Esophagus muscularis mucosa (tissue), 4 donors: ENCODE measurements around the gene WDR26. TPM values are rescaled to one million over a fixed set of nuclear protein-coding genes. Genes with fewer than 3 reads are reported as not detected.

ENCODE experiments used
- DNase-seq: peaks from one replicate; pipeline ENCODE4 v3.0.0-alpha.2; 2017; ENCODE audit errors: extremely low spot score
- H3K27ac ChIP-seq, 4 donors: fragments of 200-600 bp; sonication (generic); replicated peaks in 1 of 4; 1 replicate in 3 of 4; 2 replicates in 1 of 4; pipeline ENCODE4 v1.5.1; 2016 to 2019; ENCODE audit warnings: mild to moderate bottlenecking in 1 of 4
- H3K27me3 ChIP-seq, 4 donors: fragments of 200-600 bp; sonication (generic); one replicate each; pipeline versions ENCODE4 v1.5.1 to v1.6.0; 2016 to 2019
- H3K36me3 ChIP-seq, 4 donors: fragments of 200-600 bp; sonication (generic); one replicate each; pipeline ENCODE4 v1.5.1; 2016 to 2019
- H3K4me1 ChIP-seq, 4 donors: fragments of 200-600 bp; sonication (generic); one replicate each; pipeline ENCODE4 v1.5.1; 2016 to 2019
- H3K4me3 ChIP-seq, 4 donors: fragments of 200-600 bp; sonication (generic); 1 replicate in 2 of 4; 2 replicates in 2 of 4; pipeline ENCODE4 v1.5.1; 2016 to 2019; ENCODE audit warnings: mild to moderate bottlenecking in 4 of 4, moderate library complexity in 1 of 4
- H3K9me3 ChIP-seq, 4 donors: fragments of 200-600 bp; sonication (generic); 1 replicate in 3 of 4; 2 replicates in 1 of 4; pipeline ENCODE4 v1.5.1; 2016 to 2019
- EP300 ChIP-seq: sonication (generic); formaldehyde crosslinking; IDR thresholded peaks from one replicate; pipeline ENCODE4 v1.6.1; 2017; ENCODE audit warnings: antibody characterized with exemption
- POLR2A ChIP-seq: fragments of 450-650 bp; IDR thresholded peaks from one replicate; pipeline ENCODE4 v1.6.1; 2017; ENCODE audit warnings: antibody characterized with exemption, moderate library complexity, mild to moderate bottlenecking, low read depth
- POLR2AphosphoS5 ChIP-seq, 2 donors: sonication (generic); formaldehyde crosslinking; IDR thresholded peaks; one replicate each; pipeline ENCODE4 v1.6.1; 2017; ENCODE audit warnings: antibody characterized with exemption in 2 of 2
- WGBS: methylation state at CpG from one replicate; pipeline ENCODE4 v1.1.5; 2018; 5-methylcytosine and 5-hydroxymethylcytosine counted together
- intact Hi-C: fragments of 100-400 bp; cut with DNase I; formaldehyde crosslinking; loops from one replicate; pipeline ENCODE4 v1.15.1; 2023
- total RNA-seq, 4 donors: library from RNA; depleted of rRNA; stranded (reverse); fragments of >200 nt; gene quantifications; one replicate each; pipeline versions ENCODE4 v1.1.0 to v1.2.1, GENCODE V29; 2016
- TF ChIP-seq, protein P1 (sequence below), 3 experiments: fragments of 200-600 bp in 2 of 3; fragments of 450-650 bp in 1 of 3; sonication (generic) in 2 of 3; IDR thresholded peaks; one replicate each; pipeline ENCODE4 v1.5.1; 2017 to 2019; ENCODE audit warnings: antibody characterized with exemption in 3 of 3, mild to moderate bottlenecking in 2 of 3, moderate library complexity in 1 of 3

Gene WDR26
- total RNA-seq, 4 donors from 2014 or later = 74.9 to 84.7 (median 78.4) TPM

DNA sequence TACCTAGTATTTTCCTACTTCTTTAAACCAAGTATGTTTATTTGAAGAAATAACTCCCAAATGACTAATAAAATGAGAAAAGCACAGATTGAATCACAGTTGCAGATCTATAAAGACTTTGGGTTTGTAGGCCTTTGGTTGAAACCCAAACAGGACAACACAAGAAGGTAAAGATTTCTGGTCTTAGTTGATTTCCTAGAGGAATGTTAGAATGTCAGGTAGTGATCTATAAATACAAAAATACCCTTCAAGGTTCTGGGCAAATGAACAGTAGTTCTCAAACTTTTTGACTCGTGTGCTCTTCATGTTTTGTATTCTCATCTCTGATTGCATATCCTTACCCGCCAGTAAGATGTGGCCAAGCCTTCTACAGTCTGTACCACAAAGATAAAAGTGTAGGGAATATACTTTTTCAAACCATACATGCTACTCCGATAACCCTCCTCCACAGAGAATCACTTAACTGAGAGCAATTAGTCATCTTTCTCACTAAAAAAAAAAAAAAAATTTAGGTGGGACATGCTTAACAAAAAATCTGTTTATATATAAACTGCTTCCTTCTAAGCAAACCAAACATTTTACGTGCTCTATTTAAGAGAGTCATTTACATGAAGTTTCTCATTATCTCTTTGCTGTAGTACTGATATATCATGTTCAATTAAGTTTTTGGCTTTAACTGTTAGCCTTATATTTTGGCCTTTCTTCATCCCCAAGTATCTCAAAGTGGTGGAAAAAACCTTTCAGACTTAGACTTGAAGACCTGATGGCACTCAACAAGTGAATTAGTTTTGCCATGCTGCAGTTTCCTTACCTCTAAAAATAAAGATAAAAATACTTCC is 42.0 kb downstream of the WDR26 start:
- Histone ChIP-seq H3K4me3 (no peak overlapping the region), H3K27ac (no peak overlapping the region), H3K9me3 (no peaks in the 10 kb centered on the region), H3K27me3 (no peaks in the 10 kb centered on the region), H3K4me1 (no peaks in the 10 kb centered on the region), H3K36me3 (peaks cover 73 to 99% (median 90%) of the 10 kb centered on the region in 4 donors)
- TF ChIP-seq POLR2AphosphoS5 (IDR thresholded peaks at IDR 0.05) (no peak), EP300 (no peak), POLR2A (no peak)
- TF ChIP-seq, protein P1, sequence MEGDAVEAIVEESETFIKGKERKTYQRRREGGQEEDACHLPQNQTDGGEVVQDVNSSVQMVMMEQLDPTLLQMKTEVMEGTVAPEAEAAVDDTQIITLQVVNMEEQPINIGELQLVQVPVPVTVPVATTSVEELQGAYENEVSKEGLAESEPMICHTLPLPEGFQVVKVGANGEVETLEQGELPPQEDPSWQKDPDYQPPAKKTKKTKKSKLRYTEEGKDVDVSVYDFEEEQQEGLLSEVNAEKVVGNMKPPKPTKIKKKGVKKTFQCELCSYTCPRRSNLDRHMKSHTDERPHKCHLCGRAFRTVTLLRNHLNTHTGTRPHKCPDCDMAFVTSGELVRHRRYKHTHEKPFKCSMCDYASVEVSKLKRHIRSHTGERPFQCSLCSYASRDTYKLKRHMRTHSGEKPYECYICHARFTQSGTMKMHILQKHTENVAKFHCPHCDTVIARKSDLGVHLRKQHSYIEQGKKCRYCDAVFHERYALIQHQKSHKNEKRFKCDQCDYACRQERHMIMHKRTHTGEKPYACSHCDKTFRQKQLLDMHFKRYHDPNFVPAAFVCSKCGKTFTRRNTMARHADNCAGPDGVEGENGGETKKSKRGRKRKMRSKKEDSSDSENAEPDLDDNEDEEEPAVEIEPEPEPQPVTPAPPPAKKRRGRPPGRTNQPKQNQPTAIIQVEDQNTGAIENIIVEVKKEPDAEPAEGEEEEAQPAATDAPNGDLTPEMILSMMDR (IDR thresholded peaks at IDR 0.05) = no peak
- intact Hi-C loops = no loop called here
- no peak for DNase-seq
- 91% methylated on average over 4 of the region's 4 CpGs for WGBS

DNA sequence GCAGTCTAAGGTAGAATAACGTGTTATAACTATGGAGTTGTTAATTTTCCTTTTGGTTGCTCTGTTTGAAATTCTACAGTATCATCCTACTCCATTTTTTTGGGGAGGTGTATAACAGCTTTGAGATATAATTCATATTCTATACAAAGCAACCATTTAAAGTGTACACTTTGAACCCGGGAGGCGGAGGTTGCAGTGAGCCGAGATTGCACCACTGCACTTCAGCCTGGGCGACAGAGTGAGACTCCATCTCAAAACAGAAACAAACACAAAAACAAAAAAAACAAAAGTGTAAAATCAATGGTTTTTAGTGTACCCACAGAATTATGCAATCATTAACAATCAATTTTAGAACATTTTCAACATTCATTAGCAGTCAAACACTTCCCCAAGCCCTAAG is 44.1 kb downstream of the WDR26 start:
- no peak overlapping the region for H3K4me3 ChIP-seq
- no peak overlapping the region for H3K27ac ChIP-seq
- H3K9me3 ChIP-seq = no peaks in the 10 kb centered on the region
- intact Hi-C loops = no loop called here
- 87% methylated on average over 5 of the region's 5 CpGs for WGBS
- no peaks in the 10 kb centered on the region for H3K27me3 ChIP-seq
- H3K4me1 ChIP-seq = peaks cover 0 to 17% (median 14%) of the 10 kb centered on the region in 4 donors
- DNase-seq = no peak
- TF ChIP-seq EP300 (no peak), POLR2A (no peak), POLR2AphosphoS5 (IDR thresholded peaks at IDR 0.05) (no peak)
- TF ChIP-seq, protein P1 (IDR thresholded peaks at IDR 0.05) = no peak
- peaks cover 62 to 95% (median 75%) of the 10 kb centered on the region in 4 donors for H3K36me3 ChIP-seq

DNA sequence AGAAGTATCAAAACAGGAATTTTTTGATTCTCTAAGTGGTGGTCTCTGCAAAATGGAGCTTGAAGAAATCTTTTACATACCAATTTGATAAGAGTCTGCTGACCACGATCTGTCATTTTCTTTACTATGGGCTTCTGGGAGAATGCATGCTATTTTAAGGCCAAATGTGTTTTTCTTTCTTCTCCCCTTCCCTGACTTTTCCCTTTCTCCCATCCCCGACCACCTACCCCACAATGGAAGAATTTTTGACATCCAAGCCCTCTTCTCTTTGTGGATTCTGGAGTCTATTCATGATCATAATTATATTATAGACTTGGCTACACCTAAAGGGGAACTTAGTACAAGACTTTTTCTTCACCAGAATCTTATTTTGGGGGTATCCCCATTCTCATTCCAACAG is 46.7 kb downstream of the WDR26 start:
- no peak for DNase-seq
- H3K4me3 ChIP-seq = no peak overlapping the region
- H3K9me3 ChIP-seq = no peaks in the 10 kb centered on the region
- no peaks in the 10 kb centered on the region for H3K27me3 ChIP-seq
- TF ChIP-seq POLR2A (no peak), POLR2AphosphoS5 (IDR thresholded peaks at IDR 0.05) (no peak), EP300 (no peak)
- TF ChIP-seq, protein P1 (IDR thresholded peaks at IDR 0.05) = no peak
- WGBS = 88% methylated on average over 2 of the region's 2 CpGs
- peaks cover 0 to 17% (median 14%) of the 10 kb centered on the region in 4 donors for H3K4me1 ChIP-seq
- H3K36me3 ChIP-seq = peaks cover 41 to 88% (median 51%) of the 10 kb centered on the region in 4 donors
- intact Hi-C loops = no loop called here
- no peak overlapping the region for H3K27ac ChIP-seq

DNA sequence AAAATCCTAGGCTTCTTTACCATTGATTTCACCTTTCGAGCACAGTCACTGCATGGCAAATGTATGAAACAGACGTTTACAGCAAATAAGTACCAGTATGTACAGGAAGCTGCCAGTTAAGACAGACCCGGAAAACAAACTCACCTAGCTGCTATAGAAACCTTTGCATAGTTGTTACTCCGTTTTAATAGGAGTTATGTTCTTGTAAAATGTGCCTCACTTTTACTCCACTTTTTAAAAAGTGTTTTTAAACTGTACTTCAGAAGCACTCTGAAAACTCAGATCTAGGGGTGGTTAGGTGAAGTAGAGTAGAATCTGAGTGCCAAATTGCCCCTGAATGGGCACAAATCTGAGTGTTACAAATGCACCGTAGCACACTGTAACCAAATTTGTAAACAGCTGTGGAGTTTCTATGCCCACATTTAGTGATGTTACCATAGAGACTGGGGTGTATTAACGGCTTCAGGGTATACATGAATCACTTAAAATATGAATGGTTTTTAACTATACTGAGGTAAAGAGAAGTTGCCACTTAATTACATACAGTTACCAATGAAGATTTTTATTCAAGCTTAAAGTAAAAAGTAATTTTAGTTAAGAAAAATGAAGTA is 47.2 kb downstream of the WDR26 start:
- no peak for TF ChIP-seq EP300
- TF ChIP-seq POLR2A = no peak
- TF ChIP-seq POLR2AphosphoS5 (IDR thresholded peaks at IDR 0.05) = no peak
- TF ChIP-seq, protein P1 (IDR thresholded peaks at IDR 0.05) = no peak
- H3K9me3 ChIP-seq = no peaks in the 10 kb centered on the region

More for the DNA sequence above, 47.2 kb downstream of the WDR26 start:
- Histone ChIP-seq H3K36me3 (peaks cover 38 to 83% (median 47%) of the 10 kb centered on the region in 4 donors), H3K4me3 (no peak overlapping the region), H3K27ac (no peak overlapping the region), H3K27me3 (no peaks in the 10 kb centered on the region), H3K4me1 (peaks cover 0 to 17% (median 14%) of the 10 kb centered on the region in 4 donors)
- intact Hi-C loops = no loop called here
- 66% methylated on average over 6 of the region's 6 CpGs for WGBS
- no peak for DNase-seq
